ENCODE results near the gene TMEM242. TPM values are rescaled to one million over a fixed set of nuclear protein-coding genes. Genes with fewer than 3 reads are reported as not detected.

Gene TMEM242
- total RNA-seq, 1 experiment from 2014 or later, result 8.7 TPM

- no peak for TF ChIP-seq ZNF532 (CRISPR knock-in tag; IDR thresholded peaks at IDR 0.05; ENCODE audit: borderline replicate concordance)
- no peak for TF ChIP-seq SP1 (CRISPR knock-in tag; conservative IDR thresholded peaks at IDR 0.05)
- no peak for TF ChIP-seq FOXK1 (CRISPR knock-in tag; IDR thresholded peaks at IDR 0.05)
Measured at GRCh38 chr6:157280947-157281346, 42.4 kb downstream of the TMEM242 start (continued).

- ChIA-PET POLR2A (no interaction called here), CTCF (interaction anchor here (0.8 kb wide), 1 partner anchor 52 kb away, joined by 3 read pairs; no protein-coding TSS in a partner anchor)
- DNase-seq (ENCODE audit: low spot score) (peak; percentile 54), ATAC-seq (peak; percentile 83)
- Mint-ChIP-seq H3K27me3 (ENCODE audit: low read depth) (peaks cover 13% of the 10 kb centered on the region; the same call in 1 of the 2 replicates), H3K4me3 (no peak overlapping the region), H3K36me3 (no peaks in the 10 kb centered on the region), H3K27ac (no peak overlapping the region), H3K9me3 (no peaks in the 10 kb centered on the region), H3K4me1 (peaks cover 10% of the 10 kb centered on the region)
- TF ChIP-seq PREB (CRISPR knock-in tag; IDR thresholded peaks at IDR 0.05; ENCODE audit: borderline replicate concordance) (no peak), IRF1 (CRISPR knock-in tag; IDR thresholded peaks at IDR 0.05) (no peak), FOXP1 (CRISPR knock-in tag; IDR thresholded peaks at IDR 0.05; ENCODE audit: borderline replicate concordance) (no peak), ARID4B (CRISPR knock-in tag; IDR thresholded peaks at IDR 0.05; ENCODE audit: borderline replicate concordance) (no peak), CDX4 (CRISPR knock-in tag; IDR thresholded peaks at IDR 0.05; ENCODE audit: borderline replicate concordance) (no peak), RORB (CRISPR knock-in tag; IDR thresholded peaks at IDR 0.05) (no peak), TCF7 (CRISPR knock-in tag; IDR thresholded peaks at IDR 0.05; ENCODE audit: low read depth) (no peak), E2F1 (CRISPR knock-in tag; IDR thresholded peaks at IDR 0.05) (no peak), ZNF416 (CRISPR knock-in tag; IDR thresholded peaks at IDR 0.05) (no peak), ZNF232 (CRISPR knock-in tag; IDR thresholded peaks at IDR 0.05) (no peak), STAT6 (CRISPR knock-in tag; conservative IDR thresholded peaks at IDR 0.05; ENCODE audit: low read depth) (no peak), CTCF (IDR thresholded peaks at IDR 0.05) (no peak), MXD4 (CRISPR knock-in tag; IDR thresholded peaks at IDR 0.05; ENCODE audit: borderline replicate concordance) (no peak), FOXJ3 (CRISPR knock-in tag; IDR thresholded peaks at IDR 0.05; ENCODE audit: borderline replicate concordance) (no peak)
Measured at GRCh38 chr6:157280157-157280556, 43.2 kb downstream of the TMEM242 start.
